D721Med (cell line): ENCODE data around the gene DGKD.

Source experiments
- DNase-seq: peaks from one replicate; pipeline ENCODE4 v3.0.0; 2011; ENCODE audit warnings: low spot score; ENCODE audit not compliant: insufficient read length
- FAIRE-seq: peaks from 2 replicates; lab custom pipeline; 2011; peaks lifted over from hg19 to GRCh38; lab: Jason Lieb, UNC
- CTCF ChIP-seq: IDR thresholded peaks from 2 replicates; pipeline ENCODE4 v1.5.1; 2012; ENCODE audit warnings: mild to moderate bottlenecking, control low read depth; ENCODE audit not compliant: insufficient read depth; ENCODE audit errors: missing control alignments

The DGKD gene

GRCh38 chr2:233435436-233436190 lies 81.3 kb downstream of the DGKD start:
- TF ChIP-seq CTCF: no peak
- FAIRE-seq: no peak
- no peak for DNase-seq

GRCh38 chr2:233436191-233436581 lies 81.9 kb downstream of the DGKD start:
- no peak for DNase-seq
- no peak for FAIRE-seq
- no peak for TF ChIP-seq CTCF

GRCh38 chr2:233436691-233437438 lies 82.6 kb downstream of the DGKD start:
- no peak for DNase-seq
- TF ChIP-seq CTCF: no peak
- no peak for FAIRE-seq

- no peak for FAIRE-seq
- DNase-seq: no peak
- no peak for TF ChIP-seq CTCF
Observed at GRCh38 chr2:233437439-233437955, 83.2 kb downstream of the DGKD start.

- DNase-seq (no peak), FAIRE-seq (no peak)
- TF ChIP-seq CTCF: no peak
Observed at GRCh38 chr2:233438573-233439147, 84.4 kb downstream of the DGKD start.

- DNase-seq (no peak), FAIRE-seq (no peak)
Observed at GRCh38 chr2:233439191-233439590, 84.9 kb downstream of the DGKD start.

More at GRCh38 chr2:233439191-233439590, 84.9 kb downstream of the DGKD start:
- TF ChIP-seq CTCF: no peak
